Measurements from ENCODE around the gene GAK.
A peak's percentile ranks its signal among the peaks of the same experiment; 100 is the strongest.
"Not testable (repeated sequence)": the region's sequence is repeated elsewhere in the genome, so short reads cannot be mapped to it uniquely, and the experiment has no call there.

Gene GAK

GRCh38 chr4:952881-953573 lies 20.9 kb upstream of the GAK start:
- no peak for DNase-seq

GRCh38 chr4:951594-952468 lies 19.7 kb upstream of the GAK start:
- no peak for DNase-seq

- DNase-seq, result no peak
Measured at GRCh38 chr4:951186-951585, 19.1 kb upstream of the GAK start.

DNA sequence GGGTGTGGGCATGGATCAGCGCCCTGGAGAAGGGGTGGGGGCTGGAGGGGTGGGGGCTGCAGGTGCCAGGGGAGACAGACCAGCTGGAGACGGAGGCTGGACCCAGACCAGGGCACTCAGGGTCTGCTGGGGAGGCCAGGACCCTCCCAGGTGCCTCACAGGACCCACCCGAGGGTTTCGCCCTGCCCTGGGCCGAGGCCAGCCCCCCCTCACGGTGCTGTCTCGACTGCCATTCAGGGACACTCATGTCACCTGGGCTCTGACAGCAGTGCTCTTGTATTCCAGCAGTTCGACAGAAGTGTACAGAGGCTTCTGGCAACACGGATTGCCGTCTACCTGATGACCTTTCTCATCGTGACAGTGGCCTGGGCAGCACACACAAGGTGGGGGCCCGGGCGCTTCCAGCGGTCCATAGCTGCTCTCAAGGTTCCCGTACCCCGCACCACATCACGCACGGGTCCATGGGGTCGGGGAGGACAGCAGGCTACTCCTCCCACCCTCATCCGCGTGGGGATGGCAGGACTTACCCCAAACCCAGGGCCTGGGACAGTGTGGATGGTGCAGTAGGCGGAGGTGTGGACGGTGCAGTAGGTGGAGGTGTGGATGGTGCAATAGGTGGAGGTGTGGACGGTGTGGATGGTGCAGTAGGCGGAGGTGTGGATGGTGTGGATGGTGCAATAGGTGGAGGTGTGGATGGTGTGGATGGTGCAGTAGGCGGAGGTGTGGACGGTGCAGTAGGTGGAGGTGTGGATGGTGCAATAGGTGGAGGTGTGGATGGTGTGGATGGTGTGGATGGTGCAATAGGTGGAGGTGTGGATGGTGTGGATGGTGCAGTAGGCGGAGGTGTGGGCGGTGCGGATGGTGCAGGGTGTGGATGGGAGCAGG lies 18.3 kb upstream of the GAK start:
- DNase-seq, result no peak

- DNase-seq, result no peak
Measured at GRCh38 chr4:949656-950055, 17.5 kb upstream of the GAK start.

- DNase-seq, result no peak
Measured at GRCh38 chr4:948936-949300, 16.8 kb upstream of the GAK start.

DNA sequence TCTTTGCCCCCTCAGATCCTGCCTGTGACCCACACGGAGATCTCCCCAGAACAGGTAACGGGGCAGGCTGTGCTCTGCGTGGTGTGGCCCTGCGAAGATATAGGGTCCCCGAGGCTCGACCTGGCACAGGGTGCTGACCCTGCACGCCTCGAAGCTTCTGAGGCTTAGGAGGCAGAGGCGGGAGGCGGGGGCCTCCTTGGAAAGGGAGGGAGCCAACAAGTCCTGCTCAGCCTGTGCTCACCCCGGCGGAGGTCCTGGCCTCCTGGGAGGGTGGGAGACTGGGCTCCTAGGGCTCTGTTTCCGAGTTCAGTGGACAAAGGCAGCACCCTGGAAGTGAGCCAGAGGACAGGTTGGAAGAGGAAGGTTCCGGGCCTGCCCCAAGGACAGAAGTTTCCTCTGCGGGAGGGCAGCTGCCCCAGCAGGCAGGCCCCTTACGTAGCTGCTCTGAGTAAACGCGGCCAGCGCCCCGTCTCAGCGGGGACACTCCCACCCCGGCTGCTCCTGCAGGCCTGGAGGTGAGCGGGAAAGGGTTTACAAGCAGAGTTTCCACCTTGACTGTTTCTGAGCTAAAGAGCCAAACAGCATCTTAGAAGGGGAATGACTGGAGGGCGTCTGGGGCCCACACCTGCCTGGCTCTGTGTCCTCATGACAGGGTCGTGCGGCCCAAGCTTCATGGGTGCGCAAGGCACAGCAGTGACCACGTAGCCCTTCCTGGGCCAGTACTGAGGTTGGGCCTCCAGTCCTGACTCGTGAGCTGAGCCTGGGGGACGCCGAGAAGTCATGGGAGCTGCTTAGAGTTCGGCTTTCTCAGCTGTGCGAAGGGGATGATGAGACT lies 16.2 kb upstream of the GAK start:
- no peak for DNase-seq

- no peak for DNase-seq
Measured at GRCh38 chr4:947491-947971, 15.4 kb upstream of the GAK start.

DNA sequence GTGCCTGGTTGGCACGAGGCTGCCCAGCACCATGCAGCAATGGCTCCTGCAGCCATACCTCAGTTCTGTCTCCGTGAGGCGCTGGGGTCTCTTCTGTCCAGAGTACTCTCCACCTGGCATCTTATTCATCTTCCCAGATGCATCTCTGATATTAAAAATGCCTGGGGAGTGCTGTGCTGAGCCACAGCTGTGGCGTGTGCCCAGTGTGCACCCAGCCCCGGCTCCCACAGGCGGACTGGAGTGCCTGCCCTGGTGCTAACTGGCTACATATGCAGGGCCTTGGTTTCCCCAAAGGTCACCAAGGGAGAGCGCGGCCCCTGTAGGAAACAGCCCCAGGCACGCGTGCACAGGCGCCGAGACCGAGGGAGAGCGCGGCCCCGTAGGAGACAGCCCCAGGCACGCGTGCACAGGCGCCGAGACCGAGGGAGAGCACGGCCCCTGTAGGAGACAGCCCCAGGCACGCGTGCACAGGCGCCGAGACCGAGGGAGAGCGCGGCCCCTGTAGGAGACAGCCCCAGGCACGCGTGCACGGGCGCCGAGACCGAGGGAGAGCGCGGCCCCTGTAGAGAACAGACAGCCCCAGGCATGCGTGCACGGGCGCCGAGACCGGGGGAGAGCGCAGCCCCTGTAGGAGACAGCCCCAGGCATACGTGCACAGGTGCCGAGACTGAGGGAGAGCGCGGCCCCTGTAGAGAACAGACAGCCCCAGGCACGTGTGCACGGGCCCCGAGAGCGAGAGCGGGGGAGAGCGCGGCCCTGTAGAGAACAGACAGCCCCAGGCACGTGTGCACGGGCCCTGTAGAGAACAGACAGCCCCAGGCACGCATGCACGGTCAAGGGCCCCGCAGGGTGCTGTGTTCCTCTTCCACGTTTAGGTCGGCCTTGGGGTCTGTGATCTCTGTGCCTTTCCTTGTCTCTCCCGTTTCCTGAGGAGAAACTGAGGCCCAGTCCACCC lies 14.7 kb upstream of the GAK start:
- no peak for DNase-seq

GRCh38 chr4:946103-946450 lies 14.0 kb upstream of the GAK start:
- no peak for DNase-seq

- DNase-seq, result no peak
Measured at GRCh38 chr4:945274-946102, 13.4 kb upstream of the GAK start.

GRCh38 chr4:939508-939907 lies 7.4 kb upstream of the GAK start:
- DNase-seq, result not testable (repeated sequence)

DNA sequence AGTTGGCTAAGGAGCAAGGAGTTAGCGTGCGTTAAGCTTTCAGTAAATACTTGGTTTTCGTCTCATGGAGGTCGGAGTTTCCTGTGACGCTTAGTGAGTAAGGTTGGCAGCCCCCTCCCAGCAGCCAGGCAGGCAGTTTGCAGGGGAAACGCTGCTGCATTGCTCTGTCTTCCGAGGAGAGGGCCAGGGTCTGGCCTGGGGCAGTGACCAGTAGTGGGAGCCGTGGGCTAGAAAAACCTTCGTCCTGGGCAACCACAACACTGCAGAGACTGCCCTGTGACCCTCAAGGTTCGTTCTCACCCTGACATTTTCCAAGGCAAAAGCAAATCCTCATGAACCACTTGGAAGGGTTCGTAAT lies 576 bp upstream of the GAK start:
- DNase-seq, result no peak

- DNase-seq, result no peak
Measured at GRCh38 chr4:931194-931959, 739 bp downstream of the GAK start.

GRCh38 chr4:930827-931193 lies 1.3 kb downstream of the GAK start:
- no peak for DNase-seq

DNA sequence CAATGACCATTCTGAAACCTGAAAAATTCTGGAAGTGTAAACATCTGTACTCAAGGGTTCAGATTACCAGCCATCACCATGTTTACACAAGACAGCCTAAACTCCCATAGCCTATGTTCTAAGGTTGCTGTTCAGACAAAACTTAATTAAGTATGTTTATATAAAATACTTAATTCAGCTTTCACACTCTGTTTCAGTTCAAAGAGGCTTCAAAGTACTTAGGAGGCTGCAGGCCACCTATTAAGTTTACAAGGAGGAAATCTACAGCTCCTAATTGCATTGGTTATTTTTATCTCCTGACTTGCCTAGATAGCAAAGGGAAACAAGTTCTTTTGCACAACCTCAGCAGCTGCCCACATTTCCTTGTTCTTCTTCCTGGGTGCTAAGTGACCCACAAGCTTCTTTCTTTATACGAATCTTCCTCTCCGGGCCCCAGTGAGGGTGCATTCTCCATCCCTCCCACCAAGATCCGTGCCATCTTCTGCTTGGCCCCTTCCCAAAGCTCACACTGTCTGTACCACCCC lies 2.0 kb downstream of the GAK start:
- DNase-seq, result peak in 1 of 2 experiments; percentile 3

- no peak for DNase-seq
Measured at GRCh38 chr4:929096-929765, 2.9 kb downstream of the GAK start.

DNA sequence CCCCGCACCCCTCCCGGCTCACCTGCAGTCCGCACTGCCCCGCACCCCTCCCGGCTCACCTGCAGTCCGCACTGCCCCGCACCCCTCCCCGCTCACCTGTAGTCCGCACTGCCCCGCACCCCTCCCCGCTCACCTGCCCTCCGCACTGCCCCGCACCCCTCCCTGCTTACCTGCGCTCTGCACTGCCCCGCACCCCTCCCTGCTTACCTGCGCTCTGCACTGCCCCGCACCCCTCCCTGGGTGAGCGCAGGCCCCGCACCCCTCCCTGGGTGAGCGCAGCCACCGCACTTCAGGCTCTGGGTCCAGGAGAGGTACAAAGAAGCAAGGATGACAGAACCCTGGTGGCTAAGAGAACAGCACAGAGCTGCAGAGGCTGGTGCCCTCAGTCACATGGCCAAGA lies 4.5 kb downstream of the GAK start:
- DNase-seq, result not testable (repeated sequence)

DNA sequence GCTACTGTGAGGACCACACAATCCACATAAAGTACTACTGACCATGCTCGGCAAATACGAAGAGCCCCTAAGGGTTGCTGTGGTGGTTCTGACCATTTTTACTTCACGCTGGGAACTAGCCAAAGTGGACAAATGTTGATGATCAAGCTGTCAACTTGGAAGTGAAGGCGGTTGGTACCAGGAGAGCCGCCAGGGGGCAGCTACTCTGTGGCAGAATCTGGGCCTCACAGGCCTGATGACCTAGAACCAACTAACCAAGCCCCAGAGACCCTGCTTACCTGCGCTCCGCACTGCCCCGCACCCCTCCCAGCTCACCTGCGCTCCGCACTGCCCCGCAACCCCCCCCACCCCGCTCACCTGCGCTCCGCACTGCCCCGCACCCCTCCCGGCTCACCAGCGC lies 5.6 kb downstream of the GAK start:
- no peak for DNase-seq
